Stimulated activated CD8-positive, alpha-beta memory T cell treated with anti-CD3 and anti-CD28 coated beads, Interleukin-4, amount 100 ng/mL, for 24 hours (primary cell): ENCODE measurements around the gene FAM221B.
A peak's percentile ranks its signal among the peaks of the same experiment; 100 is the strongest.

Source experiments
- DNase-seq: peaks from one replicate; pipeline ENCODE4 v3.0.0-alpha.2; 2020; ENCODE audit warnings: low read depth

FAM221B gene

GRCh38 chr9:35828716-35829083 is at the start of gene FAM221B:
FAM221B (minus strand) TSS chr9:35828732; CDS start chr9:35826161, 2,571 bp downstream.
- no peak for DNase-seq

- DNase-seq, result no peak
These were observed 44.0 kb upstream of the FAM221B start for GRCh38 chr9:35872505-35872904.

DNA sequence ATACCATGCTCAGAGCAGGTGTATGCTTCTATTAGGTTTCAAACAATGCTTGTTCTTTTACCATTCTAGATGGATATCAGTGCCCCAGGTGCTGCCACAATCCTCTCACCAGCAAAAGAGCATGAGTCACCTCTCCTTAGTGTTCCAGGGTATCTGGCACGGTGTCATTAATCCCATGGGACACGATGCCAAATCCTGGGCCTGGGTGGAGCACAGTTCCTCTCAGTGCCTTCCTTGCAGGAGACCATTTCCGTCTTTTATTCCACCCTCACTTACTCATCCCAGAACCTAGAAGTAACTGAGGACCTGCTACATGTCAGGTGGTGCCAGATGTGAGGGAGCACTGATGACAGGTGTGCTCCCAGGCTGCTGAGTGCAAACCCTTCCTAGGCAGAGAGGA is 43.0 kb upstream of the FAM221B start:
- DNase-seq, result no peak

DNA sequence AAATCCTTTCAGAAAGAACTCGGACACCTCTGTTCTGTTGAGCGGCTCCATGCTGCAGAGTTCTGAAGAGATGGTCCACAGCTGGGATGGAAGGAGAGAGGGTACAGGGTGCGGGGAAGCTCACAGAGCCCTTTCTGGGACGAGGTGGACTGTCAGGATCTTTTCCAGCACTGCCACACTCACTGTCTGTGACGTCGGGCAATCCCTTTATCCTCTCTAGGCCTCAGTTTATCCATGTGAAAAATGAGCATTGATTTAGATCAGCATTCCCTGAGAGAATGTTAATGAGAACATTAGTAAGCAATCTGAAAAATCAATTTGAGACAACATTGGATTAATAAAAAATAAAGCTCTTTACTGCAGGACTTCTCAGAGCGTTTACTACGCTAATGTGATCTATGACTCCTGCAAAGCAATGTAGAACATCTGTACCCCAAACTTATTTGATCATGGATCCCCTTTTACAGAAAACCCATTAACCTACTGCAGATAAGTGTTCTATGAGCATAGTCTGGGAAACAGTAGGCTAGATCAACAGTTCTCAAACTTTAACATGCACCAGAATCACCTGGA is 41.9 kb upstream of the FAM221B start, which contains the start of gene OR13J1:
Gene OR13J1 (minus strand): TSS at position 51 of the 573 bp plus-strand sequence. CDS start 0 bp downstream, at position 51.
- no peak for DNase-seq

DNA sequence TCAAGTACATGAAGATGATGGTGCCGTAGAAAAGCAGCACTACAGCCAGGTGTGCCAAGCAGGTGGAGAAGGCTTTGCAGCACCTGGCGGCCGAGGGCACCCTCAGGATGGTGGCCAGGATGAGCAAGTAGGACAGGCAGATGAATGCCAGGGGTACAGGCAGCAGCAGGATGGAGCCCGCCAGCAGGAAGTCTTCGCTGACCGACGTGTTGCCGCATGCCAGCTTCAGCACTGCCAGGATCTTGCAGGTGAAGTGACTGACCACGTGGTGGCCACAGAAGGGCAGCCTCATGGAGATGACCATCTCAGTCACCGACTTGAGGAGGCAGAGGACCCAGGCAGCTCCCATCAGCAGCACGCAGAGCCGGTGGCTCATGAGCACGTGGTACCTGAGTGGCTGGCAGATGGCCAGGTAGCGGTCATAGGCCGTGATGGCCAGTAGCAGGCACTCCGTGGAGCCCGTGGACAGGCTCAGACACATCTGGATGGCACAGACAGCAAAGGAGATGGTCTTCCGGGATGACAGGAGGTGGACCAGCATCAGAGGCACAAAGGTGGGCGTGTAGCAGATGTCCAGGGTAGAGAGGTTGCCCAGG is 41.2 kb upstream of the FAM221B start:
- DNase-seq, result no peak

DNA sequence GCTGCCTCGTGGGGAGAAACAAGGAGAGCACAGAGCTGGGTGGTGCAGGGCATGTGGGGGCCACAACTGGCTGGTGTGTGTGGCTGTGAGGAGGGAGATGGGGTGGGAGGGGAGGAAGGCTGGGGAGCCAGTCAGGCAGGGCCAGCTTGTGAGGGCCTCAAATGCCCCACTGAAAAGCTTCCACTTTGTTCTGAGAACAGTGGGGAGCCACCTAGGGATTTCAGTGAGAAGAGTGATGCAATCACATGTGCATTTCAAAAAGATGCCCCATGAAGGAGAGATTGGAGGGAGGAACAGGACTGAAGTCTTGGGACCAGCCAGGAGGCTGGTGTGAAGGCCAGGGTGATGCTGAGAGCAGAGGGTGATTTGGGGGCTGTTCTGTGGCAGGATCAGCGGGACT is 40.4 kb upstream of the FAM221B start:
- no peak for DNase-seq

DNA sequence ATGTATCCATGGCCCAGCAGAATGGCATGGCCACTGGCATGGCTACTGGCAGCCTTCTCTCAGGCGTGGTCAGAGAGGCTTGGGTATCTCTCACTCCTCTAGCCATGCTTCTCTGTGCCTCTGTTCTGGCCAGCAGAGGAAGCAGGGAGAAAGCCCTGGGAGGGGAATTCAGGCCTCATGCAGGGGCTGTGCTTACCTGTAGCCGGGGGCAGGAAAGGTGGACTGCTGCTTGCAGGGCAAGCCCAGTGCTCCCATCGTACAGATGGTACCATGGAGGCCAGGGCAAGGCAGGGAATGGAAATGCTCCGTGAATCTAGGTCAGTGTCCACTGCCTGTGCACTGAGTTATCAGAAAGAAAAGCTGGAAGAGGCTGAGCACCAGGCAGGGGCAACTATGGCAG is 39.0 kb upstream of the FAM221B start:
- DNase-seq, result no peak

DNA sequence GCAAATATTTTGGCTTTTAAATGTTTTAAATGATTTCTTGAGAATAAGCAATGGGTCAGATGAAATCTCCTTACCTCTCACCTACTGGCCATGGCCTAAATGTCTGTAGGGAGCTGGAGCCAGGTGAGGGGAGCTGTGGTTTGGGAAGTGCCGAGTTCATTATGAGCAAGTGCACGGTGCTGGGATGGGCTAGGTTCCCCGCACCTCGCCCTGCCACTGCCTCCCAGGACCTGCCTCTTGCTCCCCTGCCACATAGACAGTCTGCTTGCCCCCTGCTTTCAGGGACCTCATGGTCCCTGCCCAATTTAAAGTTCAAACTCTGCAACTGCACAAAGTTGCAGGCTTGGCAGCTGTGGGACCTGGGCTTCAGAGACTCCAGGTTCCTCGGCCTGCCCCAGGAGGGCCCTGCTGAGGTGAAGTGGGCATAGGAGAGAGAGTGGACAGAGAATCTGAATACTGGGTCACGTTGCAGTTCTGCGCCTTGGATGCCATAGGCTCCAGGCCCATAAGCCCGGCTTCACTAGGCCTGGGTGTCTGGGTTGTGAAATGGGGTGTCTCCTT is 36.2 kb upstream of the FAM221B start:
- DNase-seq, result no peak

- no peak for DNase-seq
These were observed 35.1 kb upstream of the FAM221B start for GRCh38 chr9:35863583-35863982.

- DNase-seq, result no peak
These were observed 33.8 kb upstream of the FAM221B start for GRCh38 chr9:35862328-35862727.

GRCh38 chr9:35861161-35861897 is 32.8 kb upstream of the FAM221B start:
- DNase-seq, result no peak

GRCh38 chr9:35859990-35860339 is 31.4 kb upstream of the FAM221B start:
- DNase-seq, result no peak

- no peak for DNase-seq
These were observed 30.9 kb upstream of the FAM221B start for GRCh38 chr9:35859310-35859989.

DNA sequence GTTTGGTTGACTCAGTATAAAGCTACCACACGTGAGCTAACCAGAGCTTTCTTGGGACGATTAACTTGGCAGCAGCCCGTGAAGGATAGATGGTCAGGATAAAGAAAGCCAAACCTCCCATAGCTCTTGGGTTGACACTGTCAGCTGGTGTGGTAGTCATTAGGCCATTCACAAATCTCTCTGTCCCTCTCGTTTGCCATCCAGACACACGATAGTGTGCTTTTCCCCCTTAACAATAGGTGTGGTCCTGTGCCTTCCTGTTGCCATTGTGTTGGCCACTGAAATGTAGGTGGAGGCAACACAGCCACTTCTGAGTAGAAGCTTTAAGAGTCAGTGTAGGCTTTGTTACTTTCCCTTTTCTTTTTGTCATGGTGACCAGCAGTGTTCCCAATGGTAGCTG is 29.9 kb upstream of the FAM221B start:
- no peak for DNase-seq

DNA sequence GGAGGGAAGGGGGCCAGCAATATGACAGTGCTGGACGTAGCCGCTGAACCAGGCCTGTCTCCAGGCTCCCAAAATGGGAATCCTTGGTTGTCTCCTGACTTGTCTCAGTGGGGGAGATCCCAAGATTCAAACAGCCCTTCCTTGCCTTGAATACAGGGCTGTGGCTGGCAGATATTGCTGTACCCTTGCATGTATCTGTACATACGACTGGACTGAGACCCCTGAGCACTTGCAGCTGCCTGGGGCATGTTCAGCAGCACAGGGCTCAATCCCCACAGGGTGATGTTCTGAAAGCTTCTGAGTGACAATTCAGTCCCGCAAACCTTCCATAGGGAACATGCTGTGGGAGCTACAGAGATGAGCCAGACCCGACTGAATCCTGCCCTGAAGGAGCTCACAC is 28.4 kb upstream of the FAM221B start:
- no peak for DNase-seq

DNA sequence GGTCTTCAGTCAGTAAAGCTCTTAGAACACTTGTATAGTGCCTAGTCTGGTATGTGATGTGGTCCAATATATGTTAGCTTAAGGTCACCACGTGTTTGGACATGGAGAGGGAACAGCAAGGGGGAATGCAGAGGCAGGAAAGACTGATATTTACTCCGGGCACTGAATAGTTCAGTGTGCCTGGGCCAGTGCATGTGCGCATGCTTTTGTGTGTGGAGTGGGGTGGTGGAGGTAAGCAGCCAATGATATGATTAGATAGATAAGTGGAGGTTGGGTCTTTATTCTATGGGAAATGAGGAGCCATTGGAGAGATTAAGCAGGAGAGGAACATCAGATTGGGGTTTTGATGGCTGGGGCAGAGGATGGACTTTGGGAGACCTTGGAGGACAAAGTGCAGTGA is 27.7 kb upstream of the FAM221B start:
- DNase-seq, result no peak

DNA sequence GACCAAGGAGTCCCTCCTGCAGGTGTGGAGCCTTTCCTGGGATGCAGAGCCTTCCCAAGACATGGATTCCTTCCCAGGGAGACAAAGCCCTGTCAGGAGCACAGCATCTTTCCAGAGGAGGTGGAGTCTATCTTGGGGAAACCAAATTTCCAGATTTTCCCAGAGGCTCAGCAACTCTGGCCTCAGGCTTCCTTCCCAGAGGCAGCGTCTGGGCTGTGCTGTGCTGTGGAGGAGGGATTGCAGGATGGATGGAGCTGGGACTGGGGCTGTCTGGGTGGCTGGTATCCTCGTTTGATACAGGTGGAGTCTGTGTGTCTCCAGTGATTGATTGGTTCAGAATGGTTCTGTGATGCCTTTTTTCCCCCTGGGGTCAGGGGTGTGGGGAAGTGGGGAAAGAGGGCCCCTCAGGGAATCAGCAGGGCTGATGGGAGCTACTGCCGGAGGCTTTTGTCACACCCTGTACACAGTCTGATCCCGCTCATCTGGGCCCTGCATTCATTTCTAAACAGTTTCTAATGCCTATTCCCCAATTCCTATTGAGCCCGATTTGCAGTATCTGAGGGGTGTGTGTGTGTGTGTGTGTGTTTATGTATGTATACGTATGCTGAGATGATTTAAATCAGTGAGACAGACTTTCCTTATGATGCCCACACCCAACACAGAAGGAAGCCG is 25.7 kb upstream of the FAM221B start:
- no peak for DNase-seq

GRCh38 chr9:35852876-35853865 is 24.6 kb upstream of the FAM221B start:
- no peak for DNase-seq

DNA sequence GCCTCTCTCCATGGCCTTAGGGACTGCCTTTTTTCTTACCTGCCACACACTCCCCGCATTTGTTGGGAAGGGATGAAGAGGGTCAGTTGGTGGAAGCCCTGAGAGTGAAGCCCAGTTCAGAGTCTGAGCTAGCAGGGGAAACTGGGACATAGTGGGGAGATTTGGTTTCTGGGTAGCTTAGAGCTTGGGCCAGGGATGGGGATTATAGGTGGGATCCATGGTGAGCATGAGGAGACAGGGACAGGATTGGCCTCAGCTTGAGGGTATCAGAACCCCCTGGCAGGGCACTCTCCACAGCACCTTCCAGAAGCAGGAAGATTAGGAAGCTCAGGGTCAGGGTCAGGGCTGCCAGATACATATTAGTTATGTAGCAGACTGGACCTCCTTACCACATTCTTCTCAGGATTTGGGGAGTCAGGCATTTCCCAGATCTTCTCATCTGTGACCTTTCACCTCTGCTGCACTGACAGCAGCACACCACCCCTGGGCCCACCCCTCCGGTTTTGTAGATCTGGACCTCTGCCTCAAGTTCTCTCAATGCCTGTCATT is 23.8 kb upstream of the FAM221B start:
- no peak for DNase-seq

- peak; percentile 19 for DNase-seq
These were observed 19.4 kb upstream of the FAM221B start for GRCh38 chr9:35847792-35848572.
